DMS53 (cell line): ENCODE results near the gene WHAMM.
"Not testable (repeated sequence)": the region's sequence is repeated elsewhere in the genome, so short reads cannot be mapped to it uniquely, and the experiment has no call there.

Source experiments
- DNase-seq: peaks from one replicate; lab custom pipeline; 2025; lab: John Stamatoyannopoulos, UW

WHAMM gene

DNA sequence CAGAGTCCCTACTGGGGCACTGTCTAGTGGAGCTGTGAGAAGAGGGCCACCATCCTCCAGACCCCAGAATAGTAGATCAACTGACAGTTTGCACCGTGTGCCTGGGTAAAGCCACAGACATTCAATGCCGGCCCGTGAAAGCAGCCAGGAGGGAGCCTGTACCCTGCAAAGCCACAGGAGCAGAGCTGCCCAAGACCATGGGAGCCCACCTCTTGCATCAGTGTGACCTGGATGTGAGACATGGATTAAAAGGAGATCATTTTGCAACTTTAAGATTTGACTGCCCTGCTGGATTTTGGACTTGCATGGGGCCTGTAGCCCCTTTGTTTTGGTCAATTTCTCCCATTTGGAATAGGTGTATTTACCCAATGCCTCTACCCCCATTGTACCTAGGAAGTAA, 56.6 kb downstream of the WHAMM start:
- not testable (repeated sequence) for DNase-seq

DNA sequence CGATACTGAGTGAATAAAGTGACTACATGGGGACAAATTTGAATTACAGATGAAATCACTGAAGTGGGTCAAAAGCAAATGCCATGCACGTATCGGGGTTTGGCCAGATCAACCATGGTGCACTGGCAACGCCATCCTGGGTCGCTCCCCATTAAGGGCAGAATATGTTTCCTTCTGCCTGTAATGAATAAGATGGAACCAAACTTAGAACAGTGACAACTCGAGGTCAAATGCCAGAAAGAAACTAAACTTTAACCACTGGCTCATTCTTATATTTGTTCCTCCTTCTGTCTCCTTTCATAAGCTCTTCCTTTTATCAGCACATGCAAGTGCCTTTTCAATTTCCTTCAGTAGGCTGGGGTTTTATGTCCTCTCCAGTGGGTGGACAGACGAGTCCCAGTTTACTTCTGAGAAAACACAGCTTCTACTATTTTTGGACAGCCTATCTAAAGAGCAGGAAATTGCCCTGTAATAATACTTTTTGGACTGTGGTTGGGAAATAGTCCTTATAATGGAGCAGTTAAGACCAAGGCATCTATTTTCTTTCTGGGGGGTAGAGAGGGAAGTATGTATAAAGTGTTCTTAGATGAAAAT, 61.4 kb downstream of the WHAMM start:
- no peak for DNase-seq

DNA sequence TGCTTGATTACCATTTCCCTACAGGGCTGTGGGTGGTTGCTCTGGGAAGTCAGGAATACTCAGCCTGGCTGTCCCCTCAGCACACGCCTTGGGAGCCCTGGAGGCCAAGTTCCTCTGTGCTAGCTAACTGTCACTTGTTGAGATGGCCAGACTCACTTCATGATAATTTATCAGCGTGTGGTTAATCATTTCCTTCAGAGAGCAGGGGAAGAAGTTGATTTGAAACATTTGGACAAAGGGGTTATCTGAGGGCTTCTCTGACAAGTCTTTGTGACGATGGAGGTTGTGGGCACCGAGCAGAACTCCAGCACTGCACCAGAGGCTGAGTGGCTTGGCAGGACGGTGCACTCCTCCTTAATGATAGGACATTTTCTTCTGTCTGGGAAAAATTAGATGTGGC, 61.9 kb downstream of the WHAMM start:
- DNase-seq, result no peak

GRCh38 chr15:82871832-82872484, 62.5 kb downstream of the WHAMM start:
- no peak for DNase-seq

GRCh38 chr15:82873000-82873680, 63.7 kb downstream of the WHAMM start:
- DNase-seq, result no peak

GRCh38 chr15:82874267-82874666, 64.8 kb downstream of the WHAMM start:
- no peak for DNase-seq

DNA sequence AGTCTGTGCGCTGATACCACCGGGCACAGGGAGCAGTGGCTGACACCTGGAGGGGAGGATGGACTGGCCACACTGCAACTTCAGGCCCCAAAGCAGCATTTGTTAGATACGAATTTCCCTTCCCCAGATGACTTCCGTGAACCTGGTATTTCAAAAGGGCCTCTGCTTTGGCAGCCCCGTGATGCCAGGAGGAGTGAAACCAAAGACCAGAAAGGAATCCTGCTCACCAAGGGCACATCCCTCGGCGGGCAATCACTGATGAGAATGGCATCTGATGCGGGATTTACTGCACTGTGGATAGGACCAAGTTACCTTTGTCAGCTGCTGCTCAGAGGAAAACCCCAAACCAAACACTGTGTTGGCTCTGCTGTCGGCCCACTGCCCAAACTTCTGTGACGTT, 65.5 kb downstream of the WHAMM start:
- DNase-seq, result no peak

DNA sequence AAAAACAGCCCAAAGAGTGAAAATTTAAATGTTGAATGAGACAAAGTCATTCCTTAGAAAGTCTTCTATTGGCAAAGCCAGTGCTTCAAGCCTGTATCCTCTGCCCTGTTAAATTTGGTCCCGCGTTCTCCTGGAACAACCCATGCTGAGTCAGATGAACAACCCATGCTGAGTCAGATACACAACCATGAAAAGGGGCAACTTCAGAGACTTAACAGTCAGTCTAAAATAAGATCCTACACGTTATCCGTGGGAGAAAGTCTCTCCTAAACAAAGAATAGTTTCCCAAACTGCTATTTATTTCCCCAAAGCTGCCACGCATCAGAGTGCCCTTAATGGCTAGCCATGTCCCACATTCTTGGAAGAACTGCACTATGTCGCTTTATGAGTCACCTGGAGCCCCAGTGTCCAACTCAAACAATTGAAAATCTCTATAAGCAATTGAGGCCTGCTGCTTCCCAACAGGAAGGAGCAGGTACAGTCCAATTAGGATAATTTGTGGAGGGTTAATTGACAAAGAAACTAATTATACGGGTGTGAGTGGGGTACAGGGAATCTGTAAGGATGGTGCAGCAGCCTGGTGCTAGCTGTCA, 66.1 kb downstream of the WHAMM start:
- DNase-seq, result no peak

- no peak for DNase-seq
Observed at GRCh38 chr15:82877825-82878224, 68.4 kb downstream of the WHAMM start.

DNA sequence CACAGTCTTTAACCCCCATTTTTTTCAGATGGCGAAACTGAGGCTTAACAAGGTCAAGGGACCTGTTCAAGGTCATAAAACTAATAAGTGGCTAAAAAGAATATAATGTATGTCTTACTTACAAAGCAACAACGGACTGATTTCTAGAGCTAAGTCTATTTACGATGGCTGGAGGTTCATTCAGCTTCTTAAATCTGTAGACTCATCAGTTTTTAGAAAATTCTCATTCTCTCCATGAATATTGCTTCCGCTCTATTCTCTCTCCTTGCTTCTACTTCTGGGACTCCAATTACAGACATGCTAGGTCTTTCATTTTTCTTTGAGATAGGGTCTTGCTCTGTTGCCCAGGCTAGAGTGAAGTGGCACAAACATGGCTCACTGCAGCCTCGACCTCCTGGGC, 68.9 kb downstream of the WHAMM start:
- DNase-seq, result no peak

GRCh38 chr15:82880704-82881103, 71.3 kb downstream of the WHAMM start:
- no peak for DNase-seq

- no peak for DNase-seq
Observed at GRCh38 chr15:82881747-82882146, 72.3 kb downstream of the WHAMM start.

DNA sequence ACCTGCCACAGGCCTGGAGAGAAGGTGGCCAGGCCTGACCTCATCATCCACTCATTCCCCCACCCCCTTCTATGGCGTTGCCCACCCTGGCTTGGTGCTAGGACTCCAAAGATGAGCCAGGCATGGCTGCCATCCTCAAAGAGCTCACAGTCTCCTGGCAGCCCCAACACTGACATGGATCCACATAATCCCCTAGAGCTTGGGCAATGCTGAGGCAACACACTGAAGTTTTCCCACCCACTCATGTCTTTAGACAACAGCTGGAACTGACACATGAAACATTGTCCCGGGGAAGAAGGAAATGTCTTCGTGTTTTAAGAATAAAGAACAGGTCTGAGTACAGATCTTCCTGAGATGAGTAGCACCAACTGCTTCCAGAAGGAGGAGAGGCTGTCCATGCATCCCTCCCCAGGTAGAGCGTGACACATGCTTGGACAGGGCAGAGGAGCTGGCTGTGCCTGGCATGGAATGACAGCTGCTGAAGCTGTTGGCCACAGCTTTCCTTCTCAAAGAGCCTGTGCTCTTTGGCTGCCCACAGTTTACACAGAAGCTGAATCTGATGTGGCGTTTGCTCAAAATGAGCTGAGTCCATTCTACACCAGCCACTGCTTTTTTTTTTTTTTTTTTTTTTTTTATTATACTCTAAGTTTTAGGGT, 73.0 kb downstream of the WHAMM start:
- DNase-seq, result no peak
